Neuronal stem cell (in vitro differentiated cells): ENCODE measurements around the gene GCNT2.
A peak's percentile ranks its signal among the peaks of the same experiment; 100 is the strongest.

Source experiments
- DNase-seq: peaks from one replicate; pipeline ENCODE4 v3.0.0-alpha.2; 2013; ENCODE audit warnings: low spot score
- H2AFZ ChIP-seq: one replicate; pipeline ENCODE4 v1.6.1; 2013; ENCODE audit warnings: mild to moderate bottlenecking, low read length, inconsistent platforms
- H2AK5ac ChIP-seq: 2 replicates; pipeline ENCODE4 v1.6.1; 2013; ENCODE audit warnings: low read depth, mild to moderate bottlenecking, inconsistent platforms, low read length, moderate library complexity, mixed read lengths
- H2BK120ac ChIP-seq: 2 replicates; pipeline ENCODE4 v1.6.1; 2013; ENCODE audit warnings: low read depth, mild to moderate bottlenecking, inconsistent platforms, low read length, moderate library complexity, mixed read lengths
- H2BK12ac ChIP-seq: one replicate; pipeline ENCODE4 v1.6.1; 2013; ENCODE audit warnings: low read length, inconsistent platforms
- H2BK15ac ChIP-seq: 2 replicates; pipeline ENCODE4 v1.6.1; 2013; ENCODE audit warnings: mild to moderate bottlenecking, low read length, inconsistent platforms, mixed read lengths
- H2BK5ac ChIP-seq: one replicate; pipeline ENCODE4 v1.6.1; 2013; ENCODE audit warnings: inconsistent platforms, mild to moderate bottlenecking, low read length, moderate library complexity
- H3K14ac ChIP-seq: one replicate; pipeline ENCODE4 v1.6.1; 2013; ENCODE audit warnings: low read length, inconsistent platforms
- H3K18ac ChIP-seq: 2 replicates; pipeline ENCODE4 v1.6.1; 2013; ENCODE audit warnings: low read length, inconsistent platforms
- H3K23ac ChIP-seq: 2 replicates; pipeline ENCODE4 v1.6.1; 2013; ENCODE audit warnings: low read depth, mild to moderate bottlenecking, mixed read lengths, low read length, inconsistent platforms; ENCODE audit not compliant: poor library complexity
- H3K27ac ChIP-seq: replicated peaks from 3 replicates; pipeline ENCODE4 v1.5.1; 2013; ENCODE audit warnings: low read length, inconsistent platforms
- H3K27me3 ChIP-seq, 3 experiments: 2 replicates each; pipeline ENCODE4 v1.6.1; 2013; ENCODE audit warnings: low read length in 3 of 3, mild to moderate bottlenecking in 2 of 3, inconsistent platforms in 1 of 3, low read depth in 1 of 3, mixed read lengths in 1 of 3, moderate library complexity in 1 of 3; ENCODE audit not compliant: control insufficient read depth in 3 of 3, insufficient read depth in 3 of 3
- H3K36me3 ChIP-seq, 2 donors: replicated peaks in 1 of 2; 2 replicates each; pipeline ENCODE4 v1.6.1; 2013; ENCODE audit warnings: low read length in 2 of 2; ENCODE audit not compliant: control insufficient read depth in 2 of 2, insufficient read depth in 2 of 2
- H3K4ac ChIP-seq: 2 replicates; pipeline ENCODE4 v1.6.1; 2013; ENCODE audit warnings: inconsistent platforms, mild to moderate bottlenecking, low read length, moderate library complexity
- H3K4me1 ChIP-seq, 2 donors: 1 replicate in 1 of 2; 2 replicates in 1 of 2; pipeline ENCODE4 v1.6.1; 2013; ENCODE audit warnings: low read length in 2 of 2, low read depth in 1 of 2; ENCODE audit not compliant: control insufficient read depth in 2 of 2, insufficient read depth in 1 of 2
- H3K4me2 ChIP-seq: one replicate; pipeline ENCODE4 v1.6.1; 2013; ENCODE audit warnings: mild to moderate bottlenecking, low read length, inconsistent platforms; ENCODE audit not compliant: insufficient read depth, poor library complexity, severe bottlenecking
- H3K4me3 ChIP-seq, 2 donors: 2 replicates each; pipeline ENCODE4 v1.5.1; 2013; ENCODE audit warnings: low read length in 2 of 2, mild to moderate bottlenecking in 2 of 2, inconsistent platforms in 1 of 2, moderate library complexity in 1 of 2
- H3K79me1 ChIP-seq: one replicate; pipeline ENCODE4 v1.6.1; 2013; ENCODE audit warnings: low read depth, mild to moderate bottlenecking, inconsistent platforms, low read length, moderate library complexity
- H3K9ac ChIP-seq: one replicate; pipeline ENCODE4 v1.6.1; 2013; ENCODE audit warnings: mild to moderate bottlenecking, low read depth, low read length, inconsistent platforms; ENCODE audit not compliant: poor library complexity
- H3K9me3 ChIP-seq, 2 donors: replicated peaks in 1 of 2; 2 replicates each; pipeline versions ENCODE3 to v1.6.1; 2013; ENCODE audit warnings: low read length in 2 of 2, mild to moderate bottlenecking in 2 of 2, inconsistent platforms in 1 of 2, low read depth in 1 of 2, mixed read lengths in 1 of 2, moderate library complexity in 1 of 2; ENCODE audit not compliant: control insufficient read depth in 2 of 2, insufficient read depth in 1 of 2
- H4K8ac ChIP-seq: one replicate; pipeline ENCODE4 v1.6.1; 2013; ENCODE audit warnings: low read depth, mild to moderate bottlenecking, inconsistent platforms, low read length, moderate library complexity
- H4K91ac ChIP-seq: one replicate; pipeline ENCODE4 v1.6.1; 2013; ENCODE audit warnings: low read length, low read depth, mild to moderate bottlenecking, inconsistent platforms; ENCODE audit not compliant: poor library complexity
- WGBS, 2 donors: extraction: QIAGEN DNeasy Blood & Tissue Kit; methylation state at CpG; one replicate each; pipeline ENCODE4 v1.1.7; 2013; ENCODE audit warnings: missing lambda C conversion rate in 2 of 2, mixed read lengths in 1 of 2; ENCODE audit not compliant: insufficient read length in 2 of 2, insufficient replicate concordance in 1 of 2; ENCODE audit errors: extremely low coverage in 2 of 2; 5-methylcytosine and 5-hydroxymethylcytosine counted together

The GCNT2 gene

GRCh38 chr6:10543488-10543887 is 22.3 kb downstream of the GCNT2 start:
- no peak overlapping the region for H2BK120ac ChIP-seq
- H3K9me3 ChIP-seq: no peaks in the 10 kb centered on the region
- no peaks in the 10 kb centered on the region for H3K27me3 ChIP-seq
- no peak overlapping the region for H3K4ac ChIP-seq
- no CpG with 5 or more reads among the region's 2 CpGs for WGBS, 2 donors
- H3K4me3 ChIP-seq: no peak overlapping the region
- H3K23ac ChIP-seq: no peak overlapping the region
- peaks cover 0 to 4% of the 10 kb centered on the region in 2 donors for H3K4me1 ChIP-seq
- H3K36me3 ChIP-seq: no peaks in the 10 kb centered on the region
- no peak overlapping the region for H3K27ac ChIP-seq
- H2BK12ac ChIP-seq: no peak overlapping the region
- H3K14ac ChIP-seq: no peak overlapping the region
- H2AFZ ChIP-seq: no peak overlapping the region
- no peak overlapping the region for H2BK15ac ChIP-seq
- no peak for DNase-seq
- H4K8ac ChIP-seq: no peak overlapping the region
- no peak overlapping the region for H2AK5ac ChIP-seq
- no peak overlapping the region for H3K4me2 ChIP-seq
- H2BK5ac ChIP-seq: no peak overlapping the region
- no peak overlapping the region for H3K9ac ChIP-seq
- no peaks in the 10 kb centered on the region for H3K79me1 ChIP-seq
- no peak overlapping the region for H3K18ac ChIP-seq
- no peak overlapping the region for H4K91ac ChIP-seq

- peak overlapping the region; percentile 55 for H2AFZ ChIP-seq
- H4K8ac ChIP-seq: no peak overlapping the region
- no CpG with 5 or more reads among the region's 4 CpGs for WGBS, 2 donors
These were observed 24.3 kb downstream of the GCNT2 start for GRCh38 chr6:10545482-10545881.

GRCh38 chr6:10547809-10548208 is 26.7 kb downstream of the GCNT2 start:
- Histone ChIP-seq H3K36me3 (no peaks in the 10 kb centered on the region), H3K79me1 (no peaks in the 10 kb centered on the region), H3K9me3 (peaks cover 0 to 2% of the 10 kb centered on the region in 2 donors), H3K4me3 (no peak overlapping the region), H3K4ac (no peak overlapping the region), H3K18ac (no peak overlapping the region), H4K8ac (no peak overlapping the region), H4K91ac (no peak overlapping the region), H2BK120ac (no peak overlapping the region), H2BK15ac (no peak overlapping the region), H3K27ac (no peak overlapping the region), H3K14ac (no peak overlapping the region), H3K27me3 (no peaks in the 10 kb centered on the region), H3K4me2 (no peak overlapping the region), H2BK5ac (no peak overlapping the region), H2AK5ac (no peak overlapping the region), H3K4me1 (peaks cover 0 to 4% of the 10 kb centered on the region in 2 donors), H2BK12ac (no peak overlapping the region), H2AFZ (no peak overlapping the region), H3K9ac (no peak overlapping the region), H3K23ac (no peak overlapping the region)
- DNase-seq: no peak

More at GRCh38 chr6:10545482-10545881, 24.3 kb downstream of the GCNT2 start:
- Histone ChIP-seq H2BK120ac (no peak overlapping the region), H3K4ac (no peak overlapping the region), H2BK5ac (no peak overlapping the region), H4K91ac (no peak overlapping the region), H3K9ac (no peak overlapping the region), H3K4me3 (no peak overlapping the region), H3K14ac (no peak overlapping the region), H3K27me3 (no peaks in the 10 kb centered on the region), H3K27ac (no peak overlapping the region), H3K23ac (no peak overlapping the region), H3K79me1 (no peaks in the 10 kb centered on the region), H3K4me1 (peaks cover 0 to 4% of the 10 kb centered on the region in 2 donors), H2AK5ac (no peak overlapping the region), H3K36me3 (no peaks in the 10 kb centered on the region), H3K18ac (no peak overlapping the region), H2BK12ac (no peak overlapping the region), H3K9me3 (peaks cover 0 to 2% of the 10 kb centered on the region in 2 donors), H3K4me2 (no peak overlapping the region), H2BK15ac (no peak overlapping the region)
- DNase-seq: no peak

GRCh38 chr6:10550764-10551163 is 29.6 kb downstream of the GCNT2 start:
- DNase-seq: no peak
- Histone ChIP-seq H3K9ac (no peak overlapping the region), H3K27ac (no peak overlapping the region), H3K9me3 (peaks cover 0 to 2% of the 10 kb centered on the region in 2 donors), H4K8ac (no peak overlapping the region), H3K4me3 (no peak overlapping the region), H3K4me1 (peaks cover 8 to 11% of the 10 kb centered on the region in 2 donors), H3K4ac (no peak overlapping the region), H2AFZ (no peak overlapping the region), H2AK5ac (no peak overlapping the region), H3K36me3 (no peaks in the 10 kb centered on the region), H3K23ac (no peak overlapping the region), H3K14ac (no peak overlapping the region), H2BK5ac (no peak overlapping the region), H2BK15ac (no peak overlapping the region), H3K18ac (no peak overlapping the region), H2BK12ac (no peak overlapping the region), H3K4me2 (no peak overlapping the region), H3K79me1 (no peaks in the 10 kb centered on the region), H3K27me3 (no peaks in the 10 kb centered on the region), H4K91ac (no peak overlapping the region), H2BK120ac (no peak overlapping the region)
- WGBS, 2 donors: no CpG with 5 or more reads among the region's 1 CpG
